Activated naive CD4-positive, alpha-beta T cell treated with anti-CD3 and anti-CD28 coated beads, Interleukin-2, amount 10 ng/mL, durations not matched to agents 7 days and 5 days (primary cell): ENCODE results near the gene CAMSAP2.

Experiments used
- CTCF ChIA-PET: fragments of 350-600 bp; sonication (Branson Sonifier 250); formaldehyde crosslinking; loops from one replicate; lab custom pipeline; 2021; ENCODE audit warnings: antibody characterized with exemption; lab: Charles Lee
- DNase-seq: peaks from one replicate; pipeline ENCODE4 v3.0.0-alpha.2; 2020
- H3K27ac Mint-ChIP-seq: one replicate; pipeline ENCODE4 v1.8.0; 2021; ENCODE audit warnings: mild to moderate bottlenecking, moderate library complexity, mixed read lengths
- H3K27me3 Mint-ChIP-seq: one replicate; pipeline ENCODE4 v1.8.0; 2021; ENCODE audit warnings: mild to moderate bottlenecking, mixed read lengths
- H3K36me3 Mint-ChIP-seq: one replicate; pipeline ENCODE4 v1.8.0; 2021; ENCODE audit warnings: mixed read lengths
- H3K4me1 Mint-ChIP-seq: one replicate; pipeline ENCODE4 v1.8.0; 2021; ENCODE audit warnings: mixed read lengths
- H3K4me3 Mint-ChIP-seq: one replicate; pipeline ENCODE4 v1.8.0; 2021; ENCODE audit warnings: mild to moderate bottlenecking, moderate library complexity, mixed read lengths
- H3K9me3 Mint-ChIP-seq: one replicate; pipeline ENCODE4 v1.8.0; 2021; ENCODE audit warnings: mixed read lengths

The CAMSAP2 gene

DNA sequence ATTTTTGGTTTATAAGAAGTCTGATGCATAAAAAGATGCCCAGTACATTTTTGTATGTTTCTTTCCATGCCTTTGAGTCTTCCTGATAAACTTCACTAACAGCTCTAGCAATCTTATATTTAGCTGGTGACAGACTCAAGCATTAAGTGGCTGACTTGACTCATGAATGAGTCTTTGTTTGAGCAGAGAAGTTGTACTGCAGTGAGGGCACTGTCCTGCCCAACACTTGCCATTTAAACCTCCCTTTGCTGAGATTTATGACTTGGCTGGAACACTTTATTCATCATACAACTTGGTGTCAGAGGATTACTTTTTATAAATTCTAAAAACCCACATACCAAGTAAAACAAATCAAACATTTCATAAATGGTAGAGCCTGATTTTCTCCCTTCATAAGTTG lies 14.6 kb upstream of the CAMSAP2 start:
- Mint-ChIP-seq H3K27me3 (peaks cover 15% of the 10 kb centered on the region), H3K36me3 (no peaks in the 10 kb centered on the region), H3K4me3 (no peak overlapping the region), H3K27ac (no peak overlapping the region), H3K9me3 (no peaks in the 10 kb centered on the region), H3K4me1 (no peaks in the 10 kb centered on the region)
- CTCF ChIA-PET, result no interaction called here
- DNase-seq, result no peak

DNA sequence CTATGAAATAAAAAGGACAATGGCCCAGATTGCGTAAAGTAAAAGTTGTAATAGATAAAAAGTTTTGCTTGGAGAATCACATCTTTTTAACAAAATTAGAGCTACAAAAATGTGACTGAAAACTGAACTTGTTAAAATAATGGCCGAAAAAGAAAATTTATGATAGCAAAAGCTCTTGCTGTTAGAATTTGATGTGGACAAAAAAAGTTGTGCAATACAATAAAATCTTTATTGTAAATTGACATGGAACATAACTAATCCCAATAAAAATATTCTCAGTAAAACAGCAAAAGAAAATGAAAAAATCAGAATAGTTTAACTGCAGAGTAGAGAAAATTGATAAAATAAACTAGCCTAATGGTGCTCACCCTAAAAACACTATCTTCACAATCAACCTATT lies 11.4 kb upstream of the CAMSAP2 start:
- CTCF ChIA-PET, result interaction anchor here (0.7 to 0.8 kb wide), 2 partner anchors 58 to 105 kb away, joined by 3 read pairs; partner anchors contain the start of gene DDX59
- no peak overlapping the region for H3K4me3 Mint-ChIP-seq
- DNase-seq, result no peak
- peaks cover 2% of the 10 kb centered on the region for H3K27me3 Mint-ChIP-seq
- H3K36me3 Mint-ChIP-seq, result no peaks in the 10 kb centered on the region
- peaks cover 3% of the 10 kb centered on the region for H3K4me1 Mint-ChIP-seq
- H3K9me3 Mint-ChIP-seq, result no peaks in the 10 kb centered on the region
- no peak overlapping the region for H3K27ac Mint-ChIP-seq

DNA sequence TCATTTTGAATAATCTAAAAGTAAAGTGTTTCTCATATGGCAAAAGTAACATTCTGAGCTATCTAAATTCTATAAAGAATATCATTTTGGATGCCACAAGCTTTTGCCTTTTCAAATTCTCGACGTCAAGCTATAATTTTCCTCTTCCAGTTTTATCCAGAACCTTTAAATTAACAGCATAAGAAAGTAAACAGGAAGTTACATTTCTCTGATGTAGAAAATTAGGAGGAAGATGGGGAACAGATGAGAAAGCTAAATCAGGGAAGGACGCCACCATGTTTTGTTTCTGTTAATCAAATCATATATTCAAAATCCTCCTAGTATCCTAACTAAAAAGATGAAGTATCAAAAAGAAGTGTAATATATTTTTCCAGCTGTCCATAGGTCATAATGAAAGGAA lies 8.8 kb upstream of the CAMSAP2 start:
- Mint-ChIP-seq H3K27ac (no peak overlapping the region), H3K27me3 (peaks cover 2% of the 10 kb centered on the region)
- DNase-seq, result no peak

DNA sequence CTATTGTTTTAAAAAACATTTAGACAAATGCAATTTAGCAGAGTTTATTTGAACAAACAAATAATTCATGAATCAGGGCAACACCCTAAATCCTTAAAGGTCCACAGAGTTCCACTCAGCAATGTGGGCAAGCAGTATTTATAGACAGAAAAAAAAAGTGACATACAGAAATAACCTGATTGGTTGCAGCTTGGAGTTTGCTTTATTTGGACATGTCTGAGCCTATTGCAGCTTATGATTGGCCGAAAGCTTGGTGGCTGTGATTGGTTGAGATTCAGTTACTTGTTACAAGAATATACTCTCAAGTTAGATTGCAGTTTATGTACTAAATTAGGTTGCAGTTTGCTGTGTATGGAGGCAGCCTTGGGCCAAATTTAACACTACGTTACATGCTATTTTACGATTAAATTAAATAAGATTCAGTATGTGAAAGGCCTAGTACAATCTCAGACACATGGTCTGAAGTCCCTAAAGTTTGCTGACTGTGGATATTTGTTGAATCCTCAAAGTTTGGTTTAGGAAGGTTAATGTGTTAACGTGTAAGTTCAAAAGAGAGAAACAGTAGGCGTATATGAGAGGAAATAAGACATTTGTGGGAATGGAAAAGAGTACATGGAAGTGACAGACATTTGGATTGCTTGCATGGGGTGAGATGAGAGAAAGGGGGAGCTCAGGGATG lies 6.9 kb upstream of the CAMSAP2 start:
- peaks cover 3% of the 10 kb centered on the region for H3K4me1 Mint-ChIP-seq
- peaks cover 4% of the 10 kb centered on the region for H3K27me3 Mint-ChIP-seq
- no peak overlapping the region for H3K27ac Mint-ChIP-seq
- H3K4me3 Mint-ChIP-seq, result no peak overlapping the region
- CTCF ChIA-PET, result no interaction called here
- H3K36me3 Mint-ChIP-seq, result no peaks in the 10 kb centered on the region
- H3K9me3 Mint-ChIP-seq, result no peaks in the 10 kb centered on the region
- no peak for DNase-seq

More for the DNA sequence above, 8.8 kb upstream of the CAMSAP2 start:
- Mint-ChIP-seq H3K9me3 (no peaks in the 10 kb centered on the region), H3K36me3 (no peaks in the 10 kb centered on the region), H3K4me3 (no peak overlapping the region), H3K4me1 (peaks cover 3% of the 10 kb centered on the region)
- CTCF ChIA-PET, result interaction anchor here (1.2 kb wide), 1 partner anchor 15 kb away, joined by 3 read pairs; no protein-coding TSS in a partner anchor

DNA sequence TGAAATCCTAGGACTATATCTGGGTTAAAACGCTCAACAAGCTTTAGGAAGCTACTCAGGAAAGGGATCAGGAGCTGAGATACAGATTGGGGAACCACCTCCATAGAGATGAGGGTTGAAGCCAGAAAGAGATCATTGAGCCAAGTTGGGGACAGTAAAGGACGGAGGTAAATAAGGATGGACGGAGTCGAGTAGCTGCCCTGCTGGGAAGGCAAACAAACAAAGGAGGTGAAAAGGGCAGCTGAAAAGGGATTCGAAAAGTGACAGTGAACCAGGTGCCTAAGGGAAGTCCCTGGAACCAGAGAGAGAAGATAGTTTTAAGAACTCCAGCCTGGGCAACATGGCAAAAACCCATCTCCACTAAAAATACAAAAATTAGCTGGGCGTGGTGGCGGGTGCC lies 6.3 kb upstream of the CAMSAP2 start:
- H3K27ac Mint-ChIP-seq, result no peak overlapping the region
- DNase-seq, result no peak
- CTCF ChIA-PET, result no interaction called here

DNA sequence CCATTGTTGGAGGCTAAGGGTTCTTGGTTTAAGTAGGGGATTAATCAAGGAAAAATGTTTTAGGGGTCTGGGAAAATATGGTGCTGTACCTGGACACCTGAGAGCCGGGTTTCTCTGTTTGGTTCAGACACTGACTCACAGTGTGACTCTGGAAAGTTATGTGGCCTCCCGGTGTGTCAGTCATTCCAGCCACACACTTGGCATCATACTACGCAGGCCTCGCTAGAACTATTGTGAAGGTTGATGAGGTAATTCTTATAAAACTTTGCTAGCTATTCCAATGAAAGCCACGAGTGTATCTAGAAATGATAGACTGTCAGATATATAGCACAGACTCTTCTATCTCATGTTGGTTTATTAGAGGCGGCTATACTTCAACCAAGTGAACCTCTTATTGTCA lies 4.8 kb upstream of the CAMSAP2 start:
- no peak for DNase-seq
- H3K4me3 Mint-ChIP-seq, result no peak overlapping the region
- CTCF ChIA-PET, result no interaction called here
- H3K36me3 Mint-ChIP-seq, result peaks cover 2% of the 10 kb centered on the region
- H3K4me1 Mint-ChIP-seq, result peaks cover 14% of the 10 kb centered on the region
- peaks cover 14% of the 10 kb centered on the region for H3K27me3 Mint-ChIP-seq
- H3K9me3 Mint-ChIP-seq, result no peaks in the 10 kb centered on the region
- H3K27ac Mint-ChIP-seq, result no peak overlapping the region

More for the DNA sequence above, 6.3 kb upstream of the CAMSAP2 start:
- H3K4me3 Mint-ChIP-seq, result no peak overlapping the region
- no peaks in the 10 kb centered on the region for H3K9me3 Mint-ChIP-seq
- no peaks in the 10 kb centered on the region for H3K36me3 Mint-ChIP-seq
- peaks cover 3% of the 10 kb centered on the region for H3K4me1 Mint-ChIP-seq
- H3K27me3 Mint-ChIP-seq, result peaks cover 4% of the 10 kb centered on the region

DNA sequence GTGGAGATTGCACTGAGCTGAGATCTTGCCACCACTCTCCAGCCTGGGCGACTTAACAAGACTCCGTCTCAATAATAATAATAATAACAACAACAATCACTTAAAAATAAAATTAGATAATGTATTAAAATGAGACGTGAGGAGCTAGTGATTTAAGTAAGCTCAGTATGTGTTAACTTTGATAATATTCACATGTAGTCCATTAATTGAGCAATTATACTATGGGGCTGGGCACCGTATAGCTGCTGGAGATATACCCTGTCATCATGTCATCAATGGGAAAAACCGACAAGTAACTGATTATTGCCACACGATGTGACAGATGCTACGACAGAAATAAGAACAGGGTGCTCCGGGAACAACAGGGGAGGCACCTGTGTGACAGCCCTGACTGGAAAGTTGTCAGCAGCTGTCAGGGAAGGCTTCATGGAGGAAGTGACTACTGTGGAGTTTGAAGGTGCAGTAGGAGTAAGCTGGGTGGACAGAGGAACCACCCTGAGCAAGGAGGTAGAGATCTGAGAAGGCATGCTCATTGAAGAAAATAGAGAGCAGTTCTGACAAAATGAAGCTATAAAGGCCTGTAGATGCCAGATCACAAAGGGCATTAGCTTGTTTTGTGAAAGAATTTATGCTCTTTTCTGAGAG lies 924 bp upstream of the CAMSAP2 start:
- Mint-ChIP-seq H3K9me3 (no peaks in the 10 kb centered on the region), H3K27me3 (peaks cover 28% of the 10 kb centered on the region), H3K4me3 (peak overlapping the region; percentile 96), H3K4me1 (peaks cover 22% of the 10 kb centered on the region), H3K27ac (no peak overlapping the region), H3K36me3 (peaks cover 2% of the 10 kb centered on the region)
- no peak for DNase-seq
- CTCF ChIA-PET, result interaction anchor here (1.0 to 1.7 kb wide), 3 partner anchors 9 to 115 kb away, joined by 3 to 6 read pairs (median 6); no protein-coding TSS in a partner anchor

DNA sequence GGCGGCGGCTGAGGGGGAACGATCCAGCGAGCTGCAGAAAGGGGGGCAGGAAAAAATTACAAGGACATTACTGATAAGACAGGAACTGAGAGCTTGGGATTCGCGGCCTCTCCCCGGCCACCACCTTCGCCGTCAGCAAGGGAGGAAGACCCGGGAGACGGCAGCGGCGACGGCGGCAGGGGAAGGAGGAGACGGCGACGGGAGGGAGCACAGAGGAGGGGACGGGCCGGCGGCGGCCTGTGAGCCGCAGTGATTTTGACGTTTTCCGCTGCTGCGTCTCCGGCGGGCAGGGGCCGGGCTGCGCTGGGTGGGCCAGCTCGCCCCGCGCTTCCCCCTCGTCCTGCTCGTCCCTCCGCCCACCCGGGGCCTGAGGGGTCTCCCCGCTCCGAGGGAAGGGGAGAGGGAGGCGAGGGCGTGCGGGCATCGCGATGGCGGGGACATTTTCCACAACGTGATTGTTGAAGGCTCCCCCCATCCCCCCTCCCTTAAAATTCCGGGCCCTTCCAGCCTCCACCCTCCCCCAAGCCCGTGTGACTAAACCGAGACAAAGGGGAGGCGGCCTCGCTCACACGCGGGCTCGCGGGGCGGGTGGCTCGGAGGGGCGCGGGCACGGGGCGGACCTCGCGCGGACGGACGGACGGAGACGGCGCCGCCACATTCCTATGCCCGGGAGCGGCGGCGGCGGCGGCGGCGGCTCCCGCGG lies 407 bp downstream of the CAMSAP2 start:
- CTCF ChIA-PET, result interaction anchor here (1.0 to 1.4 kb wide), 2 partner anchors 69 to 116 kb away, joined by 3 to 6 read pairs; no protein-coding TSS in a partner anchor
- Mint-ChIP-seq H3K36me3 (peaks cover 2% of the 10 kb centered on the region), H3K9me3 (no peaks in the 10 kb centered on the region), H3K4me1 (peaks cover 23% of the 10 kb centered on the region), H3K4me3 (peak overlapping the region; percentile 96), H3K27ac (peak overlapping the region; percentile 63), H3K27me3 (peaks cover 30% of the 10 kb centered on the region)
- DNase-seq, result peak; percentile 56

DNA sequence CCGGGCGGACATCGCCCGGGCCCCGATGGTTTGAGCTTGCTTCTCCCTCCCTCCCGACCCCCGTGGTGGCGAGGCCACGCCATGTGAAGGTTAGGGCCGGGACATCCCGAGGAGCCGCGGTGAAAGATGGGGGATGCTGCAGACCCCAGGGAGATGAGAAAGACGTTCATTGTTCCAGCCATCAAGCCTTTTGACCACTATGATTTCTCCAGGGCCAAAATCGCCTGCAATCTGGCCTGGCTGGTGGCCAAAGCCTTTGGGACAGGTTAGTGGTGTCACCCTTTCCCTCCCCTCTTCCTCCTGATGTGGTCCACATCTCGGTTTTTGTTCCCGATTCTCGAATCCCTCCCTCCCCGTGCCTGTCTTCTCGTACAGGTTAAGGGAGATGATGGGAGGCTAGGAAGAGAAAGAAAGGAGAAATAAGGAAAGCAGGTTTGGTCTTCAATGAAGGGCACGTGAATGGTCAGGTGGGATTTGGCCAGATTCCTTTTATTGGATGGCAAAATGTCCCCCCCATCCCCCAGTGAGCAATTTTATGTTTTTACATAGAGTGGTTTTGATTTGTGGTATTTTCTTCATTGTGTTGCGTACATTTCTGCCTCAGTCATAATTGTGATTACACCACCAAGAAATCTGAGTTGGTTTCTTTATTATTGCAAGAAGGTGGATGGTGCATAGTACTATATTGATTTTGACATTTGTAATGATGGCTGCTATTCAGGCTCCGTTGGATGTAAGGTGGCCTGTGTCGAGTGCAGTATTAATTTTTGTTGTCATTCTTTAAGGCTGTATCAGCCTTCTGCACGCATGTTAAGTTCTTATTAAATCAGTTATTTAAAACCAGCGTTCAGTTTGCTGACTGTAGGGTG lies 1.2 kb downstream of the CAMSAP2 start:
- CTCF ChIA-PET, result interaction anchor here (1.0 kb wide), 1 partner anchor 70 kb away, joined by 3 read pairs; no protein-coding TSS in a partner anchor
- no peak for DNase-seq
- peaks cover 30% of the 10 kb centered on the region for H3K4me1 Mint-ChIP-seq
- H3K36me3 Mint-ChIP-seq, result peaks cover 2% of the 10 kb centered on the region
- no peaks in the 10 kb centered on the region for H3K9me3 Mint-ChIP-seq
- peaks cover 28% of the 10 kb centered on the region for H3K27me3 Mint-ChIP-seq
- no peak overlapping the region for H3K27ac Mint-ChIP-seq
- H3K4me3 Mint-ChIP-seq, result peak overlapping the region; percentile 61

DNA sequence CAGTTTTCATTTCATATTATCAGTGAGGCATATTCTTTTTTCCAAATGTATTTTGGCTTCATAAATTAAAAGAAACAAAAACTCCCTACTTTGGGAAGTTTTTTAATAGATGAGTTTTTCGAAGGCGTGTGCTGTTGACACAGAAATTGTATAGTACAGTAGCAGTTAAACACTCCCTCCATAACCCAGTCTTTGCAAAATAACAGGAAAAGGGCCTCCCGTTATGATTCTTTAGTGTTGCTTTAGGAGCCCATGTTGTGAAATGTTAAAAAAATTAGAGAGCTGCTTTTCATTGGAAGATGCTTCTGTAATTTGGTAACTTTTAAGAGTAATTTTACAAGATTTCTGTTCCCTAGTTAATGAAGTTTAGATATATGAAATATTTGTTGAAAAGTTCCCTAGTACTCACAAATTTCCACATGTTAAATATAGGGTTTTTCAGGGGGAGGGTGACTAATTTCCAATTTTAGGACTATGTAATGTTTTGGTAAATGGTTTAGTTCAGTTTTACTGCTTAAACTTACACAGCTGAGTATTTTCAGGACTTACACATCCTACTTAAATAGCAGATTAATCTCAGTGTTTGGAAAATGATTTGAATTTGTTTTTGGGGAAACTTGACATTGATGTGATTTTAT lies 2.0 kb downstream of the CAMSAP2 start:
- CTCF ChIA-PET, result no interaction called here

DNA sequence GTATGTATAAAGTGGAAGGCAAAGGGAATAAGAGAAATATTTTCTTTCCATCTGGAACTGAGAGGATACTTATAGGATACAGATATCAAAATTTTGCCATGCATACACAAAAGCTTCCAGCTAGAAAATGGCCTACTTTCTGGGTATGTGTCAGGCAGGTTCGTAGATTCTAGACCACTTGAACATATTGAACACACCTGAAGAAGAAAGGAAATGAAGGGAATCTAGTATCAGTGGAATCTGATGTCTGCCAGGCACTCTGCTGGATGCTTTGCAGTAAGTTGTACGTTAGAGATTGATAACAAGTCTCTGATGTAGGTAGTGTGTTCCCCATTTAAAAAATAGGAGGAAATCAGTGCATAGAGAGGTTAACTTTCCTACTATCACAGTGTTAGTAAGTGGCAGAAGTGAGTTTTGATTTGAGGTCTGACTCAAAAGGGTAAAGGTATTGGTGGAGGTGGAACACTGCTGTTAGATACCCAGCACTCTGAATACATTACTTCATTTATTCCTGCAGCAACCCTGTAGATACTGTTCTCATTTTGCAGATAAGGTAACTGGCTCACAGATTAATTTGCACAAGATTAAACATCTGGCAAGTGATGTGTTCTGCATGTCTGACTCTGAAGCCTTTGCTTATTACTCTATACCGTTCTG lies 3.0 kb downstream of the CAMSAP2 start:
- Mint-ChIP-seq H3K4me3 (no peak overlapping the region), H3K27me3 (peaks cover 27% of the 10 kb centered on the region), H3K36me3 (peaks cover 2% of the 10 kb centered on the region), H3K27ac (no peak overlapping the region), H3K4me1 (peaks cover 30% of the 10 kb centered on the region), H3K9me3 (no peaks in the 10 kb centered on the region)
- DNase-seq, result no peak
- CTCF ChIA-PET, result no interaction called here

More for the DNA sequence above, 2.0 kb downstream of the CAMSAP2 start:
- Mint-ChIP-seq H3K27me3 (peaks cover 27% of the 10 kb centered on the region), H3K4me3 (no peak overlapping the region), H3K36me3 (peaks cover 2% of the 10 kb centered on the region), H3K4me1 (peaks cover 30% of the 10 kb centered on the region), H3K27ac (no peak overlapping the region), H3K9me3 (no peaks in the 10 kb centered on the region)
- DNase-seq, result no peak

DNA sequence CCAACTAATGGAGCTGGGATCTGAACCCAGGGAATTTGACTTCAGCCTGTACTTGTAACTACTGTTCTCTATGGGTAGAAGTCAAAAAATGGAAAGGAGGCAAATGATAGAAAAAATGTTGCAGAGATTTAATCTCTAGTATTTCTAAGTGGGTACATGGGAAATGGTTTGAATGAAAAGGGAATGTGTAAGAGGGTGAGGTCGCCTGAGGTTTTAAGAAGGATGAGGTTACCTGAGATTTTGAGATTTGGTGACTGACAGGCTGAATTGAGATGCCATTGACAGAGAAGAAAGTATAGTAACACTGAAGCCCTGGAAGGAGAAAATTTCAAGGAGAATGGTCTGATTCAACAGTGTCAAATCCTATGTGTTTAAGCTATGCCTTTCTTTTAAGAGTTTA lies 5.5 kb downstream of the CAMSAP2 start:
- CTCF ChIA-PET, result interaction anchor here (0.6 to 0.7 kb wide), 2 partner anchors 47 to 122 kb away, joined by 4 read pairs; no protein-coding TSS in a partner anchor
- no peak for DNase-seq
- Mint-ChIP-seq H3K4me3 (no peak overlapping the region), H3K27ac (no peak overlapping the region), H3K4me1 (peaks cover 18% of the 10 kb centered on the region), H3K9me3 (no peaks in the 10 kb centered on the region), H3K36me3 (no peaks in the 10 kb centered on the region), H3K27me3 (peaks cover 14% of the 10 kb centered on the region)

DNA sequence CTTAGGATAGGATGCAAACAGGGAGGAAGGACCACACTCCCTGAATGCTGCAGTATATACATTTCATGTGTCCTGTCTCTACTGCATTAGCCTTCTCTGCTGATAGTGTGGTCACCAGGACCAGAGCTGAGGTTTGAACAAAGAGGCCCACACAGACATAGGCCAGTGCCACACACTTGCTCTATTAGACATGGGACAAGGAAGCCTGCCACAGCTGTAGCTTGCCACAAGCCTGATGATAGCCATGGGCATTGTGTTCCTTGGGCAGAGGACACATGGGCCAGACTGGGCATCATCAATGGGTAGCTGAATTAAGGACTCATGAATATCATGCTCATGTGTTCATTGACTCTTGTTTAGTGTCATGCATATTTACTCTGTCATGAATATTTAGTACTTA lies 10.4 kb downstream of the CAMSAP2 start:
- H3K4me3 Mint-ChIP-seq, result no peak overlapping the region
- H3K36me3 Mint-ChIP-seq, result no peaks in the 10 kb centered on the region
- no peak overlapping the region for H3K27ac Mint-ChIP-seq
- CTCF ChIA-PET, result interaction anchor here (1.3 kb wide), 1 partner anchor 11 kb away, joined by 3 read pairs; no protein-coding TSS in a partner anchor
- H3K27me3 Mint-ChIP-seq, result peaks cover 1% of the 10 kb centered on the region
- H3K9me3 Mint-ChIP-seq, result no peaks in the 10 kb centered on the region
- H3K4me1 Mint-ChIP-seq, result peaks cover 11% of the 10 kb centered on the region
- no peak for DNase-seq
